Left lung (tissue), 10 donors: ENCODE measurements around the gene AKR1C1. TPM values are rescaled to one million over a fixed set of nuclear protein-coding genes. Genes with fewer than 3 reads are reported as not detected.
"Not testable (repeated sequence)": the region's sequence is repeated elsewhere in the genome, so short reads cannot be mapped to it uniquely, and the experiment has no call there.

Experiments used
- ATAC-seq: fragments of 200-7000 bp; cut with Tn5 transposase; one replicate; pipeline ENCODE4 v1.9.1; 2020; ENCODE audit warnings: moderate library complexity
- DNase-seq, 4 donors: peaks; one replicate each; pipeline ENCODE4 v3.0.0-alpha.2; 2013 to 2020
- H3K27ac ChIP-seq, 2 donors: fragments of 200-600 bp; sonication (generic) in 1 of 2; one replicate each; pipeline versions ENCODE4 v1.5.0 to v1.8.0; 2020 to 2021
- H3K27me3 ChIP-seq, 2 donors: fragments of 200-600 bp; sonication (generic) in 1 of 2; one replicate each; pipeline versions ENCODE4 v1.5.0 to v1.8.0; 2020 to 2021
- H3K36me3 ChIP-seq, 2 donors: fragments of 200-600 bp; sonication (generic) in 1 of 2; one replicate each; pipeline versions ENCODE4 v1.5.0 to v1.8.0; 2020 to 2021
- H3K4me1 ChIP-seq, 2 donors: fragments of 200-600 bp; one replicate each; pipeline ENCODE4 v1.8.0; 2021
- H3K4me3 ChIP-seq, 2 donors: fragments of 200-600 bp; sonication (generic) in 1 of 2; one replicate each; pipeline versions ENCODE4 v1.5.0 to v1.8.0; 2020 to 2021; ENCODE audit warnings: mild to moderate bottlenecking in 1 of 2
- H3K9me3 ChIP-seq, 2 donors: fragments of 200-600 bp; sonication (generic) in 1 of 2; one replicate each; pipeline versions ENCODE4 v1.5.0 to v1.8.0; 2020 to 2021
- CTCF ChIP-seq, 2 donors: fragments of 200-600 bp; sonication (generic) in 1 of 2; IDR thresholded peaks; one replicate each; pipeline versions ENCODE4 v1.5.0 to v1.8.0; 2021; ENCODE audit warnings: antibody characterized with exemption in 2 of 2
- intact Hi-C, 2 donors: fragments of 100-400 bp; cut with DNase I; formaldehyde crosslinking; loops; one replicate each; pipeline versions ENCODE4 v1.11.2 to v1.14.2; 2022
- polyA plus RNA-seq, 6 donors: library from polyadenylated mRNA; unstranded; fragments of 120-200 nt; gene quantifications; one replicate each; pipeline ENCODE4 v1.2.1, GENCODE V29; 2013; ENCODE audit not compliant: insufficient read length in 6 of 6
- total RNA-seq, 2 donors: library from RNA; stranded (reverse); fragmentation: NEBNext Ultra II Directional; extraction: Animal tissue kit (Norgen Biotek cat#: 25700); gene quantifications; one replicate each; pipeline ENCODE4 v1.2.1, GENCODE V29; 2021
- donor health status: DM: no; HTN: yes; CAD: no.
- donor health status: DM: no; HTN: no; CAD: no.

The AKR1C1 gene
- total and polyA plus RNA-seq, 8 donors, result 8.1 to 92.2 (median 10.1) TPM

- ATAC-seq, result no peak
- H3K27ac ChIP-seq, result no peak overlapping the region
- intact Hi-C loops, result no loop called here
Measured at GRCh38 chr10:5023177-5023805, 60.1 kb downstream of the AKR1C1 start.

GRCh38 chr10:5025461-5025881, 62.3 kb downstream of the AKR1C1 start:
- ATAC-seq, result peak; percentile 68
- H3K4me3 ChIP-seq, H3K4me1 ChIP-seq, H3K36me3 ChIP-seq, H3K27me3 ChIP-seq, intact Hi-C loops, H3K27ac ChIP-seq: not testable (repeated sequence)
- peak in 1 of 4 donors; percentile 51 for DNase-seq
- H3K9me3 ChIP-seq, result peaks cover 0 to 14% of the 10 kb centered on the region in 2 donors

More at GRCh38 chr10:5023177-5023805, 60.1 kb downstream of the AKR1C1 start:
- Histone ChIP-seq H3K9me3 (no peaks in the 10 kb centered on the region), H3K4me1 (peaks cover 0 to 5% of the 10 kb centered on the region in 2 donors), H3K4me3 (no peak overlapping the region), H3K36me3 (no peaks in the 10 kb centered on the region), H3K27me3 (no peaks in the 10 kb centered on the region)
- DNase-seq, result no peak
- TF ChIP-seq CTCF (IDR thresholded peaks at IDR 0.05), result no peak

GRCh38 chr10:5030989-5031388, 67.8 kb downstream of the AKR1C1 start:
- no peak for TF ChIP-seq CTCF (IDR thresholded peaks at IDR 0.05)
- Histone ChIP-seq H3K27ac (no peak overlapping the region), H3K4me1 (no peaks in the 10 kb centered on the region), H3K9me3 (peaks cover 0 to 53% of the 10 kb centered on the region in 2 donors), H3K36me3 (no peaks in the 10 kb centered on the region), H3K4me3 (no peak overlapping the region), H3K27me3 (no peaks in the 10 kb centered on the region)
- DNase-seq, result no peak
- intact Hi-C loops, result no loop called here
- no peak for ATAC-seq

- intact Hi-C loops, H3K27me3 ChIP-seq, H3K27ac ChIP-seq, H3K36me3 ChIP-seq, DNase-seq, ATAC-seq, H3K4me3 ChIP-seq, H3K4me1 ChIP-seq: not testable (repeated sequence)
- peaks cover 0 to 53% of the 10 kb centered on the region in 2 donors for H3K9me3 ChIP-seq
Measured at GRCh38 chr10:5031588-5031987, 68.4 kb downstream of the AKR1C1 start.

GRCh38 chr10:5032444-5032843, 69.2 kb downstream of the AKR1C1 start:
- H3K27ac ChIP-seq, H3K4me3 ChIP-seq, H3K27me3 ChIP-seq, H3K36me3 ChIP-seq, ATAC-seq, H3K4me1 ChIP-seq, intact Hi-C loops: not testable (repeated sequence)
- peak in 1 of 4 donors; percentile 58 for DNase-seq
- H3K9me3 ChIP-seq, result peaks cover 0 to 53% of the 10 kb centered on the region in 2 donors

Other genes with a start within 250 kb of the AKR1C1 start
- 10 to 100 TPM in 1 of 2 donors, 1 to 10 TPM in 1; 4.8 to 12.6 TPM for gene AKR1E2, start 137.2 kb upstream of the AKR1C1 start, total RNA-seq
- gene AKR1E2, start 137.2 kb upstream of the AKR1C1 start, polyA plus RNA-seq, result 10 to 100 TPM in 2 of 6 donors, 1 to 10 TPM in 4; 5.8 to 13.1 (median 9.0) TPM
- gene AKR1C2, start 40.4 kb downstream of the AKR1C1 start, total RNA-seq, result 10 to 100 TPM; 12.0 to 65.3 TPM
- gene AKR1C2, start 40.4 kb downstream of the AKR1C1 start, polyA plus RNA-seq, result 1 to 10 TPM; 3.1 to 8.3 (median 7.1) TPM
- gene AKR1C3, start 131.0 kb downstream of the AKR1C1 start, total RNA-seq, result 10 to 100 TPM; 47.1 to 88.3 TPM
- 1 to 10 TPM; 1.5 to 2.9 (median 2.0) TPM for gene AKR1C3, start 131.0 kb downstream of the AKR1C1 start, polyA plus RNA-seq
- under 1 TPM in 1 of 2 donors, not detected in 1; 0.26 TPM for gene AKR1C8, start 221.7 kb downstream of the AKR1C1 start, total RNA-seq
- gene AKR1C8, start 221.7 kb downstream of the AKR1C1 start, polyA plus RNA-seq, result not detected
- not detected for gene AKR1C4, start 233.4 kb downstream of the AKR1C1 start, total RNA-seq
- not detected for gene AKR1C4, start 233.4 kb downstream of the AKR1C1 start, polyA plus RNA-seq